NT2/D1 (cell line): ENCODE measurements around the gene CLIP4.

ENCODE experiments used
- DNase-seq: peaks from one replicate; pipeline ENCODE4 v3.0.0-alpha.2; 2011; ENCODE audit warnings: low read depth, low spot score
- H3K27me3 ChIP-seq: 2 replicates; pipeline ENCODE4 v1.6.0; 2011; ENCODE audit warnings: mild to moderate bottlenecking; ENCODE audit not compliant: insufficient read length, insufficient read depth
- H3K36me3 ChIP-seq: 2 replicates; pipeline ENCODE4 v1.6.1; 2011; ENCODE audit warnings: mild to moderate bottlenecking, low read length, mixed read lengths; ENCODE audit not compliant: insufficient read depth, insufficient read length
- H3K4me1 ChIP-seq: 2 replicates; pipeline ENCODE4 v1.5.1; 2011; ENCODE audit not compliant: insufficient read depth, insufficient read length
- H3K4me3 ChIP-seq: 2 replicates; pipeline ENCODE4 v1.5.1; 2011; ENCODE audit warnings: low read depth; ENCODE audit not compliant: insufficient read length
- H3K9ac ChIP-seq: 2 replicates; pipeline ENCODE4 v1.6.0; 2011; ENCODE audit warnings: low read depth; ENCODE audit not compliant: insufficient read length
- H3K9me3 ChIP-seq: 2 replicates; pipeline ENCODE4 v1.5.1; 2011; ENCODE audit warnings: mild to moderate bottlenecking, low read length; ENCODE audit not compliant: insufficient read depth
- SUZ12 ChIP-seq: IDR thresholded peaks from 2 replicates; pipeline ENCODE4 v1.6.1; 2011; ENCODE audit not compliant: insufficient read length, insufficient read depth; ENCODE audit errors: extremely low read depth
- YY1 ChIP-seq: IDR thresholded peaks from 2 replicates; pipeline ENCODE4 v1.6.1; 2011; ENCODE audit not compliant: insufficient read length, insufficient read depth
- ZNF274 ChIP-seq: IDR thresholded peaks from 2 replicates; pipeline ENCODE4 v1.6.1; 2011; ENCODE audit warnings: mild to moderate bottlenecking, low read depth, low read length

Gene CLIP4

DNA sequence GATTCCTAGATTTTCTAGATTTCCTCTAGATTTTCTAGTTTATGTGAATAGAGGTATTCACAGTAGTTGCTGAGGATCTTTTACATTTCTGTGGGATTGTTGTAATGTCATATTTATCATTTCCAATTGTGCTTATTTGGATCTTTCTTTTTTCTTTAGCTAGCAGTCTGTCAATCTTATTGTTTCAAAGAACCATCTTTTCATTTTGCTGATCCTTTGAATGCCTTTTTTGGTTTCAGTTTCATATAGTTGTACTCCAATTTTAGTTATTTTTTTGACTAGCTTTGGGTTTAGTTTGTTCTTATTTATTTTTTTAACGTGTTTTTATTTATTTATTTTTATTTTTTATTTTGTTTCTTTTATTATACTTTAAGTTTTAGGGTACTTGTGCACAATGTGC lies 24.5 kb downstream of the CLIP4 start:
- H3K4me3 ChIP-seq, result no peak overlapping the region
- no peak overlapping the region for H3K9ac ChIP-seq
- TF ChIP-seq YY1 (no peak), ZNF274 (no peak), SUZ12 (no peak)
- H3K27me3 ChIP-seq, result no peaks in the 10 kb centered on the region
- no peaks in the 10 kb centered on the region for H3K4me1 ChIP-seq
- no peaks in the 10 kb centered on the region for H3K9me3 ChIP-seq
- no peak for DNase-seq
- no peaks in the 10 kb centered on the region for H3K36me3 ChIP-seq

GRCh38 chr2:29143657-29144056 lies 28.4 kb downstream of the CLIP4 start:
- Histone ChIP-seq H3K4me1 (no peaks in the 10 kb centered on the region), H3K4me3 (no peak overlapping the region), H3K36me3 (no peaks in the 10 kb centered on the region), H3K9me3 (no peaks in the 10 kb centered on the region), H3K27me3 (no peaks in the 10 kb centered on the region), H3K9ac (no peak overlapping the region)
- no peak for DNase-seq
- TF ChIP-seq SUZ12 (no peak), YY1 (no peak), ZNF274 (no peak)

GRCh38 chr2:29146197-29146596 lies 31.0 kb downstream of the CLIP4 start:
- TF ChIP-seq YY1 (no peak), SUZ12 (no peak), ZNF274 (no peak)
- no peaks in the 10 kb centered on the region for H3K27me3 ChIP-seq
- no peaks in the 10 kb centered on the region for H3K4me1 ChIP-seq
- DNase-seq, result no peak
- H3K4me3 ChIP-seq, result no peak overlapping the region
- no peak overlapping the region for H3K9ac ChIP-seq
- H3K9me3 ChIP-seq, result no peaks in the 10 kb centered on the region
- H3K36me3 ChIP-seq, result no peaks in the 10 kb centered on the region

DNA sequence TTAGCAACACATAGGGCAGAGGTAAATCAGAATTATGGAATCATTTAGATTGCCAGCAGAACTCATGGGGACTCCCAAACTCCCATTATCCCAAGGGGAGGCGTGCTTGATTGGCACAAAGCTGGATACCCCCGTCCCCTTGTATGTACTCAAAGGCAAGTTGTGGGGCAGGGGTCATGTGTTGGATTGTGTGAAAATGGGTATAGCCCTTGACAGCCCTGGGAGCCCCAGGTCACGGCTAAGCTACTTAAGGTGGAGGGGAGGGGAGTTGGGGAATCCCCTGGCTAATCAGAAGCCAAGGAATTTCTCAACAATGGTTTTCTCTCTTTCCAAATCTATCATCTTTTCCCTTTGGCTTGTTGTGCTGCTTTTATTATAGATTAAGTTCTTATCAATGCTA lies 32.7 kb downstream of the CLIP4 start:
- Histone ChIP-seq H3K27me3 (no peaks in the 10 kb centered on the region), H3K4me3 (no peak overlapping the region), H3K36me3 (no peaks in the 10 kb centered on the region), H3K9me3 (no peaks in the 10 kb centered on the region), H3K9ac (no peak overlapping the region), H3K4me1 (no peaks in the 10 kb centered on the region)
- DNase-seq, result no peak
- TF ChIP-seq SUZ12 (no peak), YY1 (no peak), ZNF274 (no peak)

DNA sequence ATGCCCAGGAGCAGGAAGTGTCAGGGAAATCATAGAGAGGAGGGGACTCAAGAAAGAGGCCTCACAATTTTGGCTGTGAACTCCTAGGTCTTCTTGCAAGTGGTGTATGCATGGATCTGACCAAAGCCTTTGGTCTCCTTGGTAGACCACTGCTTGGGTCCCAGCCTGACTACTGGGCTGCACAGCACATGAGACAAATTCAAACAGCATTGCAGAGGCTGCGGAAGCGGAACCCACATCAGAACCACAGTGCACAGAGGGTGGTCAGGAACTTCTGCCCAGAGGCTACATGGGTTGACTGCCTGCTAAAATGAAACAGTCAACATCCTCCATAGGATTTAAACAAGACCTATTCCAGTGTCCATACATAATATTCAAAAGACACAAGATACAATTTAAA lies 39.4 kb downstream of the CLIP4 start:
- Histone ChIP-seq H3K9ac (no peak overlapping the region), H3K36me3 (no peaks in the 10 kb centered on the region), H3K4me1 (no peaks in the 10 kb centered on the region), H3K9me3 (no peaks in the 10 kb centered on the region), H3K4me3 (no peak overlapping the region), H3K27me3 (no peaks in the 10 kb centered on the region)
- no peak for DNase-seq
- TF ChIP-seq SUZ12, result no peak
- no peak for TF ChIP-seq YY1
- no peak for TF ChIP-seq ZNF274

GRCh38 chr2:29155578-29155977 lies 40.4 kb downstream of the CLIP4 start:
- no peak overlapping the region for H3K4me3 ChIP-seq
- no peak for DNase-seq
- H3K27me3 ChIP-seq, result no peaks in the 10 kb centered on the region
- no peaks in the 10 kb centered on the region for H3K36me3 ChIP-seq
- H3K9me3 ChIP-seq, result no peaks in the 10 kb centered on the region
- no peaks in the 10 kb centered on the region for H3K4me1 ChIP-seq
- no peak for TF ChIP-seq ZNF274
- TF ChIP-seq YY1, result no peak
- no peak for TF ChIP-seq SUZ12
- no peak overlapping the region for H3K9ac ChIP-seq

DNA sequence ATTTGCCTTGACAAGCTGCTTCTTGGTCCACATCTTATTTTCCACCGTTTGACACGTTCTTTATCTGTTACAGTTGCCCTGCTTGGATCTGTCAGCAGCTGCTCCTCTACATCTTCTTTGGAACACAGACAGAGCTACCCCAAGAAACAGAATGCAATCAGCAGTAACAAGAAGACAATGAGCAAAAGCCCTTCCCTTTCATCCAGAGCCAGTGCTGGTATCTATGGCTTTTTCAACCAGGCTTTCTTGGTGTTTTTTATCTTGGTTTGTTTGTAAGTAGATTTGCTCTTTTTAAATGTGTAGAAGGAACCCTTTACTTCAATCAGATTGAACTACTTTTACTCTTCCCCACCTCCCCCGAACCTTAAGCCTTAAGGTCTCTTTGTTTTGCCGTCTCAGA lies 41.9 kb downstream of the CLIP4 start:
- H3K4me3 ChIP-seq, result no peak overlapping the region
- H3K4me1 ChIP-seq, result no peaks in the 10 kb centered on the region
- H3K9me3 ChIP-seq, result no peaks in the 10 kb centered on the region
- no peak for DNase-seq
- TF ChIP-seq YY1, result no peak
- no peak for TF ChIP-seq SUZ12
- no peak for TF ChIP-seq ZNF274
- H3K36me3 ChIP-seq, result no peaks in the 10 kb centered on the region
- no peaks in the 10 kb centered on the region for H3K27me3 ChIP-seq
- H3K9ac ChIP-seq, result no peak overlapping the region

DNA sequence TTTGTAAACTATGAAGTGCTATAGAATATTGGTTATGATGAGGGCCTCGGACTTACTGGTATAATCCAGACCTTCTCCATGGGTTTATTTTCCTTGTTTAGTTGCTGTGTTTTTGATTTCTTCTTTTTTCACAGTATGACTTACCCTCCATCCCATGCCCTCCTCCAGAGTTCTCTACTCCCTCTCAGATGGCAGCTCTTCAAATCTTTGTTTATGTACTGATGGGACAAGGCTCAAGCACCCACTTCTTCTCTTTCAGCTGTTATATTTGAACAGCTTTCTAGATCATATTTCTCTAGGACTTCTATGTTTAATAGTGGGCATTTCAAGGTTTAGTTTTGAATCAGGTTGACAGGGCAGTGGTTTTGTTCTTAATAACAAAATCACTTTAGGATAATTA lies 43.9 kb downstream of the CLIP4 start:
- Histone ChIP-seq H3K27me3 (no peaks in the 10 kb centered on the region), H3K4me3 (no peak overlapping the region), H3K9ac (no peak overlapping the region), H3K36me3 (no peaks in the 10 kb centered on the region), H3K9me3 (no peaks in the 10 kb centered on the region), H3K4me1 (no peaks in the 10 kb centered on the region)
- TF ChIP-seq SUZ12 (no peak), YY1 (no peak), ZNF274 (no peak)
- DNase-seq, result no peak
